ENCODE results near the gene PRR35.

PRR35 gene

DNA sequence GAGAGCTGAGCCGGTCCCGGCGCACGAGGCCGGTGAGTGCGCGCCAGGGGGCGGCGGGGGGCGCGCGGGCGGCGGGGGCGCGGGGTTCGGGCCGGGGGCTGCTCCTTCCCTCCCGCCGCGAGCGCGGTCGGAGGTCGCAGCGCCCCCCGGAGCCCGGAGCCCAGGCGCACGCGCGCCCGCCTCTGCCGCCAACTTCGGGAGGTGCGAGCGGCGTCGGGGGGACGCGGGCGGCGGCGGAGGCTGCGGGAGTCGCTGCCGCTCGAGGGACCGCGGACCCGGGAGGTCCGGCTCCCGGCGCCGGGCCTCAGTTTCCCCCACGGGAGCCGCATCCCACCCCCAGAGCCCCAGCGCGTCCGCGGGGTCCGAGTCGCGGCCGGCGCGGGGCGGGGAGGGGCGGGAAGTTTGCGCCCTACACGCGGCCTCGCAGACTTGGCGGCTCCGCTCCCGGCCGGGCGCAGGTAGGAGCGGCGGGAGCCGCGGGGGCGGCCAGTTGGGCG is at the start of gene PRR35:
PRR35 (plus strand) TSS at position 191 of the 497 bp plus-strand sequence. CDS start 2,901 bp downstream, outside the sequence.
- Histone ChIP-seq H3K9ac (ENCODE audit: low read depth, low read length) (peak within 1 kb of the TSS; percentile 48; the same call in 1 of the 2 replicates), H3K9me3 (ENCODE audit: control insufficient read depth, insufficient read depth, low read length) (no peaks in the 10 kb centered on the region), H3K36me3 (ENCODE audit: insufficient read depth, low read length) (no peaks in the 10 kb centered on the region), H3K4me1 (ENCODE audit: insufficient read depth, low read length) (no peaks in the 10 kb centered on the region; the same call in 1 of the 2 replicates)

GRCh38 chr16:512802-513201 is 47.4 kb upstream of the PRR35 start:
- Histone ChIP-seq H3K36me3 (ENCODE audit: insufficient read depth, low read length) (no peaks in the 10 kb centered on the region), H3K4me1 (ENCODE audit: insufficient read depth, low read length) (no peaks in the 10 kb centered on the region), H3K9ac (ENCODE audit: low read depth, low read length) (no peak overlapping the region), H3K9me3 (ENCODE audit: control insufficient read depth, insufficient read depth, low read length) (no peaks in the 10 kb centered on the region)

- H3K9me3 ChIP-seq (ENCODE audit: control insufficient read depth, insufficient read depth, low read length) = no peaks in the 10 kb centered on the region
- no peak overlapping the region for H3K9ac ChIP-seq (ENCODE audit: low read depth, low read length)
- H3K36me3 ChIP-seq (ENCODE audit: insufficient read depth, low read length) = no peaks in the 10 kb centered on the region
- no peaks in the 10 kb centered on the region for H3K4me1 ChIP-seq (ENCODE audit: insufficient read depth, low read length)
Measured at GRCh38 chr16:513950-514349, 46.2 kb upstream of the PRR35 start.

DNA sequence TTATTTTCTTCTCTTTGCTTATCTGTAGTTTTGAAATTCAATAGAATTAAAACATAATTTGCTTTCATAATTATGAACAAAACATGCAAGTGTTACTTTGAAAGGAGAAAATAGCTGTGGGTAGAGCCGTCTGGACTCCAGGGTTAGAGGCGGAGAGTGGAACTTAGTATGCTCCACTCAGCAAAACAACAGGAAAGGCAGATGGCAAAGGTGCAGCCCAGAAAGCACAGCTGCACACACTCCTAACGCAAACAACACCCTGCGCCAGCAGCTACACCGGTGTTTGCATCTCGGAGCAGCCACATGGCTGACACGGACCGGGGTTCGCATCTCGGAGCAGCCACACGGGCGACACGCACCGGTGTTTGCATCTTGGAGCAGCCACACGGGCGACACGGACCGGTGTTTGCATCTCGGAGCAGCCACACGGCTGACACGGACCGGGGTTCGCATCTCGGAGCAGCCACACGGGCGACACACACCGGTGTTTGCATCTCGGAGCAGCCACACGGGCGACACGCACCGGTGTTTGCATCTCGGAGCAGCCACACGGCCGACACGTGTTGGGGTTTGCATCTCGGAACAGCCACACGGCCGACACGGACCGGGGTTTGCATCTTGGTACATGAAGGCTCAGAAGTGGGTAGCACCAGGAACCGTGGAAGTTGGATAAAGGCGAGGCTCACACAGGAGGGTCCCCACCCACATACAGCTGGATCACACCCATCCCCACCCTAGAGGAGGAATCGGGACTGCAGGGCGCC is 44.8 kb upstream of the PRR35 start:
- no peaks in the 10 kb centered on the region for H3K36me3 ChIP-seq (ENCODE audit: insufficient read depth, low read length)
- H3K9ac ChIP-seq (ENCODE audit: low read depth, low read length) = no peak overlapping the region
- H3K4me1 ChIP-seq (ENCODE audit: insufficient read depth, low read length) = no peaks in the 10 kb centered on the region
- H3K9me3 ChIP-seq (ENCODE audit: control insufficient read depth, insufficient read depth, low read length) = no peaks in the 10 kb centered on the region

GRCh38 chr16:515939-516226 is 44.3 kb upstream of the PRR35 start:
- Histone ChIP-seq H3K9ac (ENCODE audit: low read depth, low read length) (no peak overlapping the region), H3K4me1 (ENCODE audit: insufficient read depth, low read length) (no peaks in the 10 kb centered on the region), H3K36me3 (ENCODE audit: insufficient read depth, low read length) (no peaks in the 10 kb centered on the region), H3K9me3 (ENCODE audit: control insufficient read depth, insufficient read depth, low read length) (no peaks in the 10 kb centered on the region)

GRCh38 chr16:516301-516700 is 43.9 kb upstream of the PRR35 start:
- Histone ChIP-seq H3K9me3 (ENCODE audit: control insufficient read depth, insufficient read depth, low read length) (no peaks in the 10 kb centered on the region), H3K36me3 (ENCODE audit: insufficient read depth, low read length) (no peaks in the 10 kb centered on the region), H3K4me1 (ENCODE audit: insufficient read depth, low read length) (no peaks in the 10 kb centered on the region), H3K9ac (ENCODE audit: low read depth, low read length) (no peak overlapping the region)

DNA sequence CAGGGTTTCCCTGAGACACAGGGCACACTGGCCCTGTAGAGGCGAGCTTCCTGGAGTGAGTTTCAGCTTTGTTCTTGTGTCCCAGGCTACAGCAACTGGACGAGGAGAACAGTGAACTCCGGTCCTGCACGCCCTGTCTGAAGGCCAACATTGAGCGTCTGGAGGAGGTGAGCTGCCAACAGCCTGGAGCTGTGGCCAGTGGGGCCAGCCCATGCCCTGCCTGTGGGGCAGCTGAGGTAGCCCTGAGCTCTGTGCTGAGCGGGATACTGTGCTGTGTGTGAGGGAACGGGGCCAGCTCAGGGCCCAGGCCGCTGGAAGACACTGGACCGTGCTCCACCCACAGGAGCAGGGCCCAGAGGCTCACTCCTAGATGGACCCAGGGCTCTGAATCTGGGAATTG is 41.3 kb upstream of the PRR35 start:
- Histone ChIP-seq H3K9me3 (ENCODE audit: control insufficient read depth, insufficient read depth, low read length) (no peaks in the 10 kb centered on the region), H3K36me3 (ENCODE audit: insufficient read depth, low read length) (no peaks in the 10 kb centered on the region), H3K9ac (ENCODE audit: low read depth, low read length) (no peak overlapping the region), H3K4me1 (ENCODE audit: insufficient read depth, low read length) (no peaks in the 10 kb centered on the region)

DNA sequence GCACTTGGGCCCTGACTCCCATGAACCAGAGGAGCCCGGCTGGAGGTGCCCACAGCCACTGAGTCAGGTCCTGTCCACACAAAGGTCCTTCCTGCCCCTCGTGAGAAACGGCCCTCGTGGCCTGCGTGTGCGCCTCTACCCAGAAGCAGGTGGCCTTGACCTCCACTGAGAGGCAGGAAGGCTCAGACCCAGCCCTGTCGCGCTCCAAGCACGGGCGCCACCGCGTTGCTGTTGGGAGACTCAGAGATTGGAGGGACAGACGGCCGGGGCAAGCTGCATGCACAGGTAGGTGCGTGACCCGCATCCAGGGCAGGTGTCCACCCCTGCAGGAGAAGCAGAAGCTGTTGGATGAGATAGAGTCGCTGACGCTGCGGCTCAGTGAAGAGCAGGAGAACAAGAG is 40.8 kb upstream of the PRR35 start:
- no peaks in the 10 kb centered on the region for H3K36me3 ChIP-seq (ENCODE audit: insufficient read depth, low read length)
- no peaks in the 10 kb centered on the region for H3K4me1 ChIP-seq (ENCODE audit: insufficient read depth, low read length)
- H3K9ac ChIP-seq (ENCODE audit: low read depth, low read length) = no peak overlapping the region
- H3K9me3 ChIP-seq (ENCODE audit: control insufficient read depth, insufficient read depth, low read length) = no peaks in the 10 kb centered on the region

DNA sequence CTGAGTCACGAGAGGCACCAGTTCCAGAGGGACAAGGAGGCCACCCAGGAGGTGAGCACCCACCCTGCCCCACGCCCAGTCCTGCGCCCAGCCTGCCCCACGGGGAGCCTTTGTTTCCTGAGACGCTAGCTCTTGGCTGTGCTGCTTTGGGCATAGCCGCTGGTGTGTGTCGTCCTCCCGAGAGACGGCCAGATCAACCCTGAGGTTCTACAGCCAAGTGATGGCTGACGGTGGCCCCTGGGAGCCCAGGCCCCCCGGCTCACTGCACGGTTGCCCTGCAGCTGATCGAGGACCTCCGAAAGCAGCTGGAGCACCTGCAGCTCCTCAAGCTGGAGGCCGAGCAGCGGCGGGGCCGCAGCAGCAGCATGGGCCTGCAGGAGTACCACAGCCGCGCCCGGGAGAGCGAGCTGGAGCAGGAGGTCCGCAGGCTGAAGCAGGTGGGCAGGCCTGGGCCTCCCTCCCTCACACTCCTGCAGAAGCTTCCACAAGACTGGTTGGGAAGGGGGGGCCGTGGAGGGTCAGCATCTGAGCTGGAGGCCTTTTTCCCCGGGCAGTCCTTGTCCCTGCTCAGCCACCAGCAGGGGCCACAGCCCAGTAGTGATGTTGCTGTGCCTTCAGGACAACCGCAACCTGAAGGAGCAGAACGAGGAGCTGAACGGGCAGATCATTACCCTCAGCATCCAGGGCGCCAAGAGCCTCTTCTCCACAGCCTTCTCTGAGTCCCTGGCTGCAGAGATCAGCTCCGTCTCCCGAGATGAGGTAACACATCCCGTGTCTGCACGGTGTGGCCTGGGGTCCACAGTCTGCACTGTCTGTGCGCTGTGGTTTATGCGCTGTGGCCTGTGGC is 40.1 kb upstream of the PRR35 start:
- H3K9me3 ChIP-seq (ENCODE audit: control insufficient read depth, insufficient read depth, low read length) = no peaks in the 10 kb centered on the region
- H3K9ac ChIP-seq (ENCODE audit: low read depth, low read length) = no peak overlapping the region
- H3K36me3 ChIP-seq (ENCODE audit: insufficient read depth, low read length) = no peaks in the 10 kb centered on the region
- peaks cover 2% of the 10 kb centered on the region; the same call in 1 of the 2 replicates for H3K4me1 ChIP-seq (ENCODE audit: insufficient read depth, low read length)

- Histone ChIP-seq H3K9ac (ENCODE audit: low read depth, low read length) (no peak overlapping the region), H3K9me3 (ENCODE audit: control insufficient read depth, insufficient read depth, low read length) (no peaks in the 10 kb centered on the region), H3K36me3 (ENCODE audit: insufficient read depth, low read length) (no peaks in the 10 kb centered on the region), H3K4me1 (ENCODE audit: insufficient read depth, low read length) (peaks cover 10% of the 10 kb centered on the region; the same call in 1 of the 2 replicates)
Measured at GRCh38 chr16:520847-521246, 39.3 kb upstream of the PRR35 start.

GRCh38 chr16:521381-522210 is 38.6 kb upstream of the PRR35 start:
- Histone ChIP-seq H3K4me1 (ENCODE audit: insufficient read depth, low read length) (peaks cover 13% of the 10 kb centered on the region; the same call in 1 of the 2 replicates), H3K9ac (ENCODE audit: low read depth, low read length) (no peak overlapping the region), H3K36me3 (ENCODE audit: insufficient read depth, low read length) (no peaks in the 10 kb centered on the region), H3K9me3 (ENCODE audit: control insufficient read depth, insufficient read depth, low read length) (no peaks in the 10 kb centered on the region)

DNA sequence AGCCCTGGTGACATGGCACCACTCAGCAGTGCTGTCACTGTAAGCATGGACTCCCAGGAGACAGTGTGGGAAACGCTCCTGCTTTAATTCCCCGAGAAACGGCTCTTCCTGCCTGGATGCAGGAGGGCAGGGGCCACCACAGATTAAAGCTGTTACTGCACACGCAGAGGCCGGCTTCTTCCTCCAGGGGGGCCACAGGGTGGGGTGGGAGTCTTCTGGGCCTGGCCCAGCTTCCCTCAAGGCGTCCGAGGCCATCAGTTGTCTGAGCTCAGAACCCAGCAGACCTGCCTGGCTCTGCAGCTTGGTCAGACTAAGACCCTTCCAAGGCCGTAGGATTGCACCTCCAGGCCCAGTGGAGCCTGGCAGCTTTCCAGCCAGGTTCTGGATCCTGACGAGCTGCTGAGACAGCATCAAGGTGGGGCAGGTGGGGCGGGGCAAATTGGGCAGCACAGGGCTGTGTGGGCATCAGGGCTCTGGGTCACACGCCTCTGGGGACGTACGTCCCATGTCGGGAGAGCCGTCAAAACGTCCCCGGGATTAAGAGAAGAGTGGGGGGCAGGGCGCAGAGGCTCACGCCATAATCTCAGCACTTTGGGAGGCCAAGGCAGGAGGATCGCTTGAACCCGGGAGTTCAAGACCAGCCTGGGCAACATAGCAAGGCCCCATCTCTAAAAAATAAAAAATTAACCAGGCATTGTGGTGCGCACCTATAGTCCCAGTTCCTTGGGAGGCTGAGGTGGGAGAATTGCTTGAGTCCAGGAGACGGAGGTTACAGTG is 37.7 kb upstream of the PRR35 start:
- Histone ChIP-seq H3K9me3 (ENCODE audit: control insufficient read depth, insufficient read depth, low read length) (no peaks in the 10 kb centered on the region), H3K9ac (ENCODE audit: low read depth, low read length) (no peak overlapping the region), H3K36me3 (ENCODE audit: insufficient read depth, low read length) (no peaks in the 10 kb centered on the region), H3K4me1 (ENCODE audit: insufficient read depth, low read length) (peaks cover 13% of the 10 kb centered on the region; the same call in 1 of the 2 replicates)

DNA sequence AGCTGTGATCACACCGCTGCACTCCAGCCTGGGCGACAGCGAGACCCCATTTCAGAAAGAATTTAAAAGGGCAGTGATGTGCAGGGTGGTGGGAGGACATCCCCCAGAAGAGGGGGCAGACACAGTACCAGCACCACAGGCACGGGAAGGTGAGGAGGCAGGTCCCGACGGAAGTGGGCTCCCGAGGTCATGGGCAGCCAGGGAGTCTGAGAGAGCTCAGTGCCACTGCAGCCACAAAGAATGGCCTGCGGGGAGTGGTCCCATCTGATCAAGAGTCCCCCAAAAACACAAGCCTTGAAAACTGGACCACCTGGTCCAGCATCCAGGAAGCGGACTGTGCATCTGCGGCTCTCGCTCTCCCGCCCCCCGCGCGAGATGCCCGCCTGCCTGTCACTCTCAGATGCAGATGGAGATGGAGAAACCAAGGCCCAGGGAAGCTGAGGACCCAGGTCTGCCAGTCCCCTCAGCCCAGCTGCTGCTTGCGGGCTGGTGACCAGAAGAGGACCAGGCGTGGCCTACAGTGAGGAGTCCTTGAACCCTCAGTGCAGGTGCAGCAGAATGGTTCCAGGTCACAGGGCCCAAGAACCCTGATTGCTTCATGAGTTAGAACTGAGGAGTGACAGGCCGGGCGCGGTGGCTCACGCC is 37.0 kb upstream of the PRR35 start:
- Histone ChIP-seq H3K36me3 (ENCODE audit: insufficient read depth, low read length) (no peaks in the 10 kb centered on the region), H3K9me3 (ENCODE audit: control insufficient read depth, insufficient read depth, low read length) (no peaks in the 10 kb centered on the region), H3K4me1 (ENCODE audit: insufficient read depth, low read length) (peaks cover 13% of the 10 kb centered on the region; the same call in 1 of the 2 replicates), H3K9ac (ENCODE audit: low read depth, low read length) (no peak overlapping the region)
